Adrenal gland (tissue), 5 donors: ENCODE measurements around the gene DARS2.

Experiments used
- POLR2A ChIP-seq, 2 donors: fragments of 450-650 bp; IDR thresholded peaks; one replicate each; pipeline ENCODE4 v1.6.1; 2017; ENCODE audit warnings: antibody characterized with exemption in 2 of 2, mild to moderate bottlenecking in 2 of 2, moderate library complexity in 1 of 2
- TF ChIP-seq, protein P1 (sequence below), 6 experiments: fragments of 450-650 bp in 4 of 6; fragments of 200-600 bp in 2 of 6; sonication (generic) in 1 of 6; IDR thresholded peaks; 1 replicate in 5 of 6; 2 replicates in 1 of 6; pipeline versions ENCODE4 v1.5.1 to v1.8.0; 2016 to 2021; ENCODE audit warnings: antibody characterized with exemption in 6 of 6, mild to moderate bottlenecking in 2 of 6, moderate library complexity in 1 of 6
- donor health status: DM: no; HTN: no; CAD: no.

DNA sequence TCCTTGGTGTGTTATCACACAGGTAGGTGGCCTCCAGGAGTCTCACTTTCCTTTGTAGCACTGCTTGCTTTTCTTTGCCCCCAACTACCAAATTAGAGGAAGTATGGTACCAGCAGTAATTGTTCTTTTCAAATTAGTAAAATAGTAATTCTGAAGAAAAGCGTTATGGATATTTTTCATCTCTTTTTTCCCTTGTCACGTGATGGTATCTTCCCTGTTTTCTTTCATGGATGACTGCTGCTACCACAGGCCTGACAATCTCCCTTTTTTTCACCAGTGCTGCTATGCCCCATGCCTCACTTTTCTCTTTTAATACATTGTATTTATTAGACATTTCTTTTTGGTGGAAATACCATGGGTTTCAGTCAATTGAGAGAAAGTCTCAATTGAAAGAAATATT is 47.0 kb downstream of the DARS2 start:
- TF ChIP-seq, protein P1, sequence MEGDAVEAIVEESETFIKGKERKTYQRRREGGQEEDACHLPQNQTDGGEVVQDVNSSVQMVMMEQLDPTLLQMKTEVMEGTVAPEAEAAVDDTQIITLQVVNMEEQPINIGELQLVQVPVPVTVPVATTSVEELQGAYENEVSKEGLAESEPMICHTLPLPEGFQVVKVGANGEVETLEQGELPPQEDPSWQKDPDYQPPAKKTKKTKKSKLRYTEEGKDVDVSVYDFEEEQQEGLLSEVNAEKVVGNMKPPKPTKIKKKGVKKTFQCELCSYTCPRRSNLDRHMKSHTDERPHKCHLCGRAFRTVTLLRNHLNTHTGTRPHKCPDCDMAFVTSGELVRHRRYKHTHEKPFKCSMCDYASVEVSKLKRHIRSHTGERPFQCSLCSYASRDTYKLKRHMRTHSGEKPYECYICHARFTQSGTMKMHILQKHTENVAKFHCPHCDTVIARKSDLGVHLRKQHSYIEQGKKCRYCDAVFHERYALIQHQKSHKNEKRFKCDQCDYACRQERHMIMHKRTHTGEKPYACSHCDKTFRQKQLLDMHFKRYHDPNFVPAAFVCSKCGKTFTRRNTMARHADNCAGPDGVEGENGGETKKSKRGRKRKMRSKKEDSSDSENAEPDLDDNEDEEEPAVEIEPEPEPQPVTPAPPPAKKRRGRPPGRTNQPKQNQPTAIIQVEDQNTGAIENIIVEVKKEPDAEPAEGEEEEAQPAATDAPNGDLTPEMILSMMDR (IDR thresholded peaks at IDR 0.05) = no peak
- TF ChIP-seq POLR2A (IDR thresholded peaks at IDR 0.05) = no peak
